Inferior parietal cortex (tissue), 1 donor: ENCODE measurements around the gene DEPDC1.
"Not testable (repeated sequence)": the region's sequence is repeated elsewhere in the genome, so short reads cannot be mapped to it uniquely, and the experiment has no call there.

ENCODE experiments used
- DNase-seq: peaks from one replicate; pipeline ENCODE4 v3.0.0-alpha.2; 2016; ENCODE audit errors: extremely low spot score

DEPDC1 gene

DNA sequence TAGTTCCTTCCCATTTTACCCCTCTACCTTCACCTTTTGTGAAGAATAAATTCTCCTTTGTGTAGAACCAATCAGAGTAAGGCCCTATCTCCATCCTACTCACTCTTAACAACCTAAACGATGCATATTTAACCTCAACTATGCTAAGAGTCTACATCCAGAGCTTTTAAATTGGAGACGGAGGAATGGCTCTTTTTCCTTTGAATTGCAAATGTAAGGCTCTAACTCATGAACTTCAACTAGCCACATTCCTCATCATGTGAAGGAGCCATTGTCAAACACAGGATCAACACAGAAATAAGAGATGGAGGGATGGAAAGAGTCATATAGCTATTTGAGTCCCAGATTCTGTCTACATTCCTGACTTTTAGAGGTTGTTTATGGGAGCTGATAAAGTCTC is 18.2 kb downstream of the DEPDC1 start:
- DNase-seq: no peak

DNA sequence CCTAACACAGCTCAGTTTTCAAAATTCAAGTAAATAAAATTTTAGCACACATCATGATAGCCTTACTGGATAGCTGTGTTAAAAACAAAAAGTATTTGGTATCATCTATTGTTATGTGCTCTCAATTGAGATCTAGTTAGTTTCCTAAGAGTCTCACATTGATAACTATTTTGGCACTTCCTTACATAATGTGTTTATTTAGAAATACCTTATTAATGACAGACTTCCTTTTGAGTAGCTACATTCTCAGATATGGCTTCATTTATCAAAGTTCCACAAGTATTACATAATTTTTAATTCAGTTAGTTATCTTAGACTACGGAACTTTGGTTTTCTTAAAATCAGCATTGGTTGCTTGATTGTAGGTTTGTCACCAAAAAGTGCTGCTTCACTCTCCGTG is 20.3 kb downstream of the DEPDC1 start:
- not testable (repeated sequence) for DNase-seq

DNA sequence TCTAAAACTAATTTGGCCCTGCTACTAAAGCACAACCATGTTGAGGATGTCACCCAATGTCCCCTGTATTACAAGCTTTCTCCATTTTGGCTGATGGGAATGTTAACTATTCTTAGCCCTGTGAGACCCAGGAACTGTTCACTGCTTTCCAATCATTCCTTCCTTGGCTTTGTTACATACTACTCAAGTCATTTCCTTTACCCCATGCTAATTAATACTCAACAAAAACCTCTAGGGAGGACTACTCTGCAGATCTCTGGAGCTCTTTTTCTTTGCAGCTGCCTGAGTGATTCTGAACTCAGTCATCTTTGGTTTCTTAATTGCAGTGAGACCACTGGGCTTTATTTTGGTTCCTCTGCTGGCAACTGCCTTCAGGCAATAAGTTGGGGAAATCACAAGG is 23.8 kb downstream of the DEPDC1 start:
- DNase-seq: no peak

DNA sequence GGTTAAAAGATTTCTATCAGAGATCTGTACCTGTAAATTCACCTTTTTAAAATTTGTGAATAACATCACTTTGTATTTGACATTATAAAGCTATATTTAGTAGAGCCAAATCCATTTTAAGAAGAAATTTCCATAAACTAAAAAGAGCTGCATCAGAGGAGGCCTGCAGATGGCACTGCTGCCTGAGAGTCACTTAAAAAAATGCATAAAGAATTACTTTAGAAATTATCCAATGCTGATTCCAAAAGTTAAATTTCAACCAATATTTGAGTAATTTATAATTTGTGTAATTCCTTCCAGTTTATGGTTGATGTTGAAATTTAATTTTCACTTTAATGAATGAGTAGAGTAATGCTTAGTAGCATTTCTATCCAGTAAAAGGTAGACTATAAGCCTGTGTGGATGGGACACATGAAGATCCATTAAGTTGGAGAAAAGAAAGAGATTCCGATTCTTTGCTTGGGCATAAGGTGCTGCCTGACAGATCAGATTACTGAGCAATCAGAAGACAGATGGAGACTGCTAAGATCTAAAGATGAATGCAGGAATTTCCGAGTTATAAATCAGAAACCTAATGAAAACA is 26.4 kb downstream of the DEPDC1 start:
- peak; percentile 44 for DNase-seq

DNA sequence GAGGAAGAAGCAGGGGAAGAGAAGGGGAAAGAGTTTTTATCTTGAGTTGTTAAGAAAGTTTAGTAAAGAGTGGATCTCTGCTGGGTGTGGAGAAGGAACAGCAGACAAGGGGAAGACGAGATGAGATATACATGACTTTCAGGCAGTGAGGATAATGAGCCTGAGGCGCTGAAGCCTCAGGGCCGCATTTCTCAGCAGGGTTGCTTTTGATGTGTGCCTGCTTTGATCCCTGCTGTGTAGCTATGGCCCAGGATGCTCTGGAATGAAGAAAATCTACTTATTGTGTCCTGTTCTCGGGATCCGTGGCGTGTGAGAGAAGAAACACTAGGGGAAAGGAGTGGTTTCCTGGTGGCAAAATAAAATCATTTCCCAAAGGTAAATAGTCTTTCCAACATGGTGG is 32.0 kb downstream of the DEPDC1 start:
- DNase-seq: no peak

DNA sequence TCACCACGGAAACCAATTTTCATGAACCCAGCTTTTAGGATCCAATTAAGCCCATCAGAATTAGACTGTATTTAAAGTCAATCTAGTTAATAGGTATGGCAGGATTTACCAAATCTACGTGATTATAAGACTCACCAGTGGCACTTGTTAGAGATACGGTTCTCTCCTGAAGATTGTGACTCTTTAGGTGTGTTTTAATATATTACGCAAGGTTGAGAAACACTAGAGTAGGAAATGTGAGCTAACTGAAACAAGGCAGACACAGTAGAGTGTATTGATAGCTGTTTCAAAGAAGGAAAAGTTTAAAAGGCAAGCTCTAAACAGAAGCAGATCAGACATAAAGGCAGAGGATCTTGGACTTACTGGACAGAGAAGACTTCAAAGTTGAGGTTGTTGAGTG is 35.9 kb downstream of the DEPDC1 start:
- DNase-seq: no peak

DNA sequence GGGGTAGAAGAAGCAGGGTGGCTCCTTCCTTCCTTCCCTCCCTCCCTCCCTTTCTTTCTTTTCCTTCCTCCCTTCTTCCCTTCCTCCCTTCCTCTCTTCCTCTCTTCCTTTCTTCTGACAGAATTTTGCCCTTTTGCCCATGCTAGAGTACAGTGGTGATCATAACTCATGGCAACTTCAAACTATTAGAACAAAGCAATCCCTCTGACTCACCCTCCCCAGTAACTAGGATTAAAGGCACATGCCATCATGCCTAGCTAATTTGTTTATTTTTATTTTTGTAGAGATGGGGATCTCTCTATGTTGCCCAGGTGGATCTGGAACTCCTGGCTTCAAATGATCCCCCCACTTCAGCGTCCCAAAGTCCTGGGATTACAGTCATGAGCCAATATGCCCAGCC is 37.1 kb downstream of the DEPDC1 start:
- DNase-seq: no peak

DNA sequence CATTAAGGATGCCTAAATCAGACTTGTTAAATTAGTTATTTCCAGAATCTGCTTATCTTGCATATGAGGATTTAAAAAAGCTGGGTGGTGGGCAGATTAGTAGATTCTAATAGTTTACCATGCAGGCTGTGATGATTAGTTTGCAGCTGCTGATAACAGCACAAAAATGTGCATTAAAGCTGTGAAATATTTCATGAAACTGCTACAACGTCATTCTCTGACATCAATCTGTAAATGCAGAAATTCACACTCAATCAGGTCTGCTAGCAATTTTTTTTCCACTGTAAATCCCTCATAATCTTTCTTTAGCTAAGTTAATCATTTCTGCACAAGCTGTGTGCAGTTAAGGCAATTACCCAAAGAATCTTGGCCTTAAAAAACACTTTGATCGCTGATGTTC is 37.8 kb downstream of the DEPDC1 start:
- no peak for DNase-seq

DNA sequence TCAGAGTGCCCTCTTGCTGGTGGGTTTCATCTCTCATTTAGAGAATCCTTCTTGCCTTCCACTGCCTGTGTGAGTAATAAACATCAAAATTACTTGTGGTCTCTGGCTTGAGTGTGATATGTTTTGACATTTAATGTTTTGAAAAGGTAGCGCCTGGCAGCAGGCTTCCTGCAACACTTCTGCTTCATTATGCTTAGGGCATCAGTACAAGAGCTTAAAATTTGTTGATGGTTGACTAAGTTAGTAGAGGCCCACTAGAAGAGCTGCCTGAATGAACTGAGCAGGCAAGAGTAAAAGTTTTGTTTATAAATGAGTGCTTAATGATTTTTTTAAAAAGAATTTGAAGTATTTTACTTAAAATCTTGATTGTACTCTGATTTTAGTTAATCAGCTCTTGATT is 40.7 kb downstream of the DEPDC1 start:
- no peak for DNase-seq

DNA sequence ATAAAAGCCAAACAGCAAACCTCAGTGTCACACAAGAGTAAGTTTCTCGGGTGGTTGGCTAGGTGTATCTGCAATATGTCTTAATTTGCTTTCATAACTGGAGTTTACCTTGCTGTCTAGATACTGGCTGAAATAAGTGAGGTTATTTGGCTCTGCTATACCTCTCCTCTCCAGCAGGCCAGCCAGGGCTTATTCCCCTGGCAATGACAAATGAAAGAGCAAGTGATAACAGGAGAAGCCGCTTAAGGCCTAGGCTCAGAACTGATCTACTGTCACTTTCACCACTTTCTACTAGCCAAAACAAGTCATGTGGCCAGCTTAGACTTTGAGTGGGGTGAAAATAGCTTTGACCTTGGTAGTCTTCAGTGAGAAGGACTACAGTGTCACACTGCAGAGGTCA is 42.3 kb downstream of the DEPDC1 start:
- DNase-seq: no peak

DNA sequence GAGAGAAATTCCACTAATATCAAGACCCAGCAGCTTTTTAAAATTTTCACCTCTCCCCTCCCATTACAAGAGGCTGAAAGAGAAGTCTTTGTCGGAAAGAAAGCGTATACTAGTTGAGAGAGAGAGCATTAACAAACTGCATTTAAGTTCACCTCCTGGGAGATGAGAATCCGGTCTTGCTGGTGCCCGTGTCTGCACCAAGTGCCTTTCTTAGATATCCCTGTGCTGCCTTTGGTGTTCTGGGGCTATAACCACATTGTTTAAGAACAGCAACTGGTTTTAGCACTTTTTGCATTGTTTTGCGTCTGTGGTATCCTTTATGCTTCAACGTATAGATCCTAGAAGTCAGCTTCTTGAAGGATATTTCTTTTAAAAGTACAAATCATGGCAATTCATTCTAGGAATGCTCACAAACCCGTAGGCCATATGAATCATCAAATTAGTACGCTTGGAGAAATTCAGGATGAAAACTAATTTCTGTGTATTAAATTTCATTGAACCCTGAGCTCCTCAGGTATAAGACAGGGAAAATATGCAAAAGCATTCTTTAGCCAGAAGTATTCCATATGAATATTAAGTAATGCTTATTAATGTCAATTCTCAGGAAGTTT is 43.7 kb downstream of the DEPDC1 start:
- DNase-seq: no peak

DNA sequence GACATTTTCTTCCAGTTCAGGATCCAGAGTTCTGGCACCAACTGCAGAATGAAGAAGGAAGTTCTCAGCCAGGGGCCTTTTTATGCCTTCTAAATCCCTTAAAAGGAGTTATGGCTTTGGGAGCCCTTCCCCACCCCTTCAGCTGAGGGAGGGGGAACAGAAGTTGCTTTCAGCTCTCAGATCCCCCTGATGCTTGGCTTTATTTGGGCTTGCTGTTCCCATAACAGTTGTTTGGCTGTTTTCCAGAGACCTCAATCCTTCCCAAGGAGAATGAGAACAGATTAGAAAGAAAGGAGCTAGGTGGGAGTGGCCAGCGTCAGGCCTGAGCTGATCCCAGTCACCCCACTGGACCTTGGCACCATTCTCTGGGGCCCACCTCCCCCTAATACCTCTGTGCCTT is 47.0 kb downstream of the DEPDC1 start, which contains the start of gene RPE65:
TSS of gene RPE65 (minus strand) at position 54 of the 400 bp plus-strand sequence. CDS start at position 5, 49 bp downstream.
- DNase-seq: no peak

DNA sequence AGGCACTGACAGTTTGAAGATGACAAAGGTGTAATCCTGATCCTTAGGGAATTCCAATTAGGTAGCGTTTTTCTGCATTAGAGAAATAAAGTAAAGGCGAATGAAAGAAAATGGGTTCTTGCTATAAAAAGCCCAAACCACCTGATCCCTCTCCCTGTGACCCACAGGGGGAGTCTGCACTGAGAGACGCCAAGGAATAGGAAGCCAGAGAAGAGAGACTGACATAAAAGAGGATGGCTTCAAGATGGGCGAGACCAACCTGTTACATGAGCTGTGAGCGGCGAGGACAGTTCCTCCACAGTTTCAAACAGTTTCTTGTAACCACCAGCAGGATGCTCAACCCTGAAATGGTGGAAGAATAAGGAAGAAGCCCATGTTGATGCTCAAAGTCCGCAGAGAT is 48.5 kb downstream of the DEPDC1 start:
- no peak for DNase-seq

DNA sequence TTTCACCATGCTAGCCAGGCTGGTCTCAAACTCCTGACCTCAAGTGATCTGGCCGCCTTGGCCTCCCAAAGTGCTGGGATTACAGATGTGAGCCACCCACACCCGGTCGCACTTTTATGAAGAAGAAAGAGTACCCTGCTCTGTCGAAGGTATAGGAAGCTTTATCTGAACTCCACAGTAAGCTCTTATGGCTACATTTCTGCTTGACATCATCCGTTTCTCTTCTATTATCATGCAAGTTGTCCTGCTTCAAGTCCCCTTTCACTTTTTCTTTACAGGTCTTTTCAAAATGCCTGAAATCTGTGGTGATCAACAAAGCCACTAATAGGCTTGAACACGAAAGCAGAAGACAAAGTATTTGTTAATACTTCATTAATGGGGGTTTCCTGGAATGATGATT is 51.2 kb downstream of the DEPDC1 start:
- DNase-seq: no peak

DNA sequence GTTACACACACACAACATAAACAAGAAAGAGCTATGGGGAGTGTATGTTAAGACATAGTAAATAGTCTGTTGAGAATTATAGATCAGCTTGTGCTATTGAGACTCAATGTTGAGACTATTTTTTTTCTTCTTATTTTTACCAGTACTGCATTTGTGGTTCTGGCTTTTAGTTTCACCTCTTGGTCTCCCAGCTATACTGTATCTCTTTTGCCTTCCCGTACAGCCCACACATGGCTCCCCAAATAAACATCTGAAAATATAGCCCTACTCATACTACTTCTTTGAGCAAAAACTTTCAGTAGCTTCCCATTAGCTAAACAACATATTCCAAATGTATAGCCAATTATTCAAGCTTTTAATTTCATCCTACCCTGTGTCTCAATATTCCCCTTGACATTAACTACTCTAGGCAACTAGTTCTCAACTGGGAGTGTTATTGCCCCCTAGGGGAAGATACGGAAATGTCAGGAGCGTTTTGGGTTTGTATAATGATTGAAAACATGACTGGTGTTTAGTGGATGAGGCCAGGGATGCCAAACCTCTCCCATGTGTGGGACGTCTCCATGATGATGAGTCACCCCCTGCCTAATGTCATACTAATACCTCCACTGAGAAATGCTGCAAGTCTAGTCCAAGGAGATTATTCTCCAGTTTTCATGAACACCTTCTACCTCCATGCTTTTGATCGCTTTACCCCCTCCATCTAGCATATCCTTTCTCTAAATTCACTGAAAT is 53.9 kb downstream of the DEPDC1 start:
- peak; percentile 59 for DNase-seq

DNA sequence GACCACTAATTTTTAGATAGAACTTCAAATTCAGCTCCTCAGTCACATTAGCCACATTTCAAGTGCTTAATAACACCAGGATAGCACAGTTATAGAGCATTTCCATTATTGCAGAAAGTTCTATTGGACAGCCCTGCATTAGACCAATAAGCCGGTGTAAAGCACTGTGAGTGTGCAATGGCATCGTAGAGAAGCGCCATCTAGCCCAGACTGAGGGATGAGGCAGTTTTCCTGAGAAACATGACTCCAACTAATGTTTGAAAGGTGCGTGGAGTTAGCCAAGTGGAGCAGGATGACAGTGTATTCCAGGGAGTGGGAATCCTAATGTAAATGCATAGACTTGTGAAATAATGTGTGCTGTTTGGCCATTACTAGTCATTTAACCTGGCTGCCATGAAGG is 54.9 kb downstream of the DEPDC1 start:
- DNase-seq: no peak

DNA sequence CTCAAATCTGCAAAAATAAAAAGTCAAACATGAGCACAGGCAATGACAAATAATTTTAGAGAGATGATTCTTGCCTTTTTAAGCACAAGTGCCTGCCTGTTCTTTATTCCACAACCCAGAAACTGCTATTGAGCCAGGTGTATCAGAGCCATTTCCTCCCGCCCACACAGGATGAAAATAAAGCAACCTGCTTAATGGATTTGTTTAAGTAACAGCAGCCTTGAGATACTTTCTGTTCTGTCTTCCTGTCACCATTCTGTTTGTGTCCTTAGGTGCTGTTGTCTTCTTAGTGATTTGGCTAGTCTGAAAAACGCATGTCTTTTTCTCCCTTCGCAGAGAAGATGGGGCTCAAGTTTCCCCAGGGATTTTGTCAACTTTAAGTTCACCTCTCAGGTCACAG is 58.6 kb downstream of the DEPDC1 start:
- DNase-seq: no peak

DNA sequence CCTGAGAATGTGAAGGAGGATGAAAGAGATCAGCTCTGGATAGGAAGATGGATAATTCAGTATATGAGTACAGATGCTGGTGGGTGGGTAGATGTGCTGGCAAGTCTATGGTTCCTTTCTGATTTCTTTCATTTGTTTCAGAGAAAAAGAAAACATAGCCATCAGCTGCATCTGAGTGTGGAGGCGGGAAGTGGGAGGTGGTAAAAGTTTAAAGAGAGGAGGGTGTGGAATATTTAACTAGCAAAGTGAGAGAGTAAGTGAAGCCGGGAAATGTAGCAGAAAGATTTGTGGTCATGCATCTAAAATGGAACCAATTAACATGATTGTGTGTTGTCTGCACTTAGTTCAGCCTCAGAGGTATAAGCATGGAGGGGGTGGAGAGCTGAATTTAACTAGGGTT is 63.5 kb downstream of the DEPDC1 start:
- peak; percentile 56 for DNase-seq

DNA sequence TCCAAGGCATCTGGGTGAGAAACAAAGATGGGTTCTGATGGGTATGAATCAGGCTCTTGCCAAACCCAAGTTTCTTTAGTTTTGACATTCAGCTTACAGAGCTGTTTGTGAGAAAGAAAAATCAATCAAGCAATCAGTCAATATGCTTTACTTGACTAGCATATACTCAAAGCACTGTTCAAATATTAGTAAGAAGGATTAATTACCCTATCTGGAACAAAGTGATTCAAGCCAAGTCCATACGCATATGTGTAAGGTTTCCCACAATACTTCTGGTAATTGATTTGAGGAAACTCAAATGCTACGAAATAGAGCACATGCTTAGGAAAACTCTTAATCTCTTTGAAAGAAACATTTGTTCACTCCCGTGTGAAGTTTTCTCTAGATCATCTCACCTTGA is 65.8 kb downstream of the DEPDC1 start:
- no peak for DNase-seq

DNA sequence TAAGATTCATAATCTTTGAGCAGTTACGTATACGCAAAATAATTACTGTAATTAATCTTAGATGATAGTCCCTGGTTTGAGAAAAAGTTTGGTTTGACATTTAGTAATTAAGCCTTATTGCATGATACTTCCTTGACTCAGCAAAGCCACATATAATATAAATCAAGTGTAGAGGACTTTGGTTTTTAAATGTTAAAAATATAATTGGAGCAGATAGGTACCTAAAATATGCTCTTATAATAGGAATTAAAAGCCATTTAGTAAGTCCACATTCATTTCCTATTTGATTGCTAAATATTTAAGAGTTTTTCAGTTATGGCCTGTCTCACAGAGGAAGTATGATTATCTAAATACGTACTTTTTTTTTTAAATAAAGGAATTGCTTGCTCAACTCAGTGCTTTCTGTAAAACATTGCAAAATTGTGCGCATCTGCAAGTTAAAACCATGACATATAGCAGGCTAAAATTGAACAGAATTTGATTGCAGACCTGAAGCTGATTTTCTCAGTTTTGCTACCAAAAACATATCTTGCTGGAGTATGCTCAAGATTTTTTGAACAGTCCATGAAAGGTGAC is 67.6 kb downstream of the DEPDC1 start:
- DNase-seq: no peak

DNA sequence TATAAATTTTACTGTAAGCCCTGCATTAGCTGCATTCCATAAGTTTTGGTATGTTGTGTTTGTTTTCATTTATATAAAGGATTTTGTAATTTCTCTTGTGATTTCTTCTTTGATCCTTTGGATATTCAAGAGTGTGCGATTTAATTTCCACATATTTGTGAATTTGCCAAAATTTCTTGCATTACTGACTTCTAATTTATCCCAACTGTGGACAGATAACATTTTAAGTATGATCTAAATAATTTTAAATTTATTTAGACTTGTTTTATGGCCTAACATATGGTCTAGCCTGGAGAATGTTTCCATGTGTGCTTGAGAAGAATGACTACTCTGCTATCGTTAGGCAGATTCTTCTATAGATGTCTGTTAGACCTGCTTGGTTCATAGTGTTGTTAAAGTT is 70.3 kb downstream of the DEPDC1 start:
- DNase-seq: no peak
